ENCODE data around the gene MMP27. TPM values are rescaled to one million over a fixed set of nuclear protein-coding genes. Genes with fewer than 3 reads are reported as not detected.

The MMP27 gene
- total RNA-seq, 1 experiment from 2014 or later, result not detected

- ATAC-seq (no peak), DNase-seq (ENCODE audit: low read depth, low spot score) (no peak)
- H3K4me3 ChIP-seq (ENCODE audit: low read depth in 2 of 2, low read length in 2 of 2), result no peak within 1 kb of the TSS
- H3K27me3 ChIP-seq (ENCODE audit: control insufficient read depth, insufficient read depth, low read length), result no peaks in the 10 kb centered on the region
- TF ChIP-seq TCF7L2 (IDR thresholded peaks at IDR 0.05; ENCODE audit: low read depth, low read length) (no peak), POLR2AphosphoS5 (IDR thresholded peaks at IDR 0.05; ENCODE audit: low read depth, low read length) (no peak), CTCF (IDR thresholded peaks at IDR 0.05) (no peak), REST (IDR thresholded peaks at IDR 0.05; ENCODE audit: insufficient read depth in 1 of 2, low read depth in 2 of 2, low read length in 1 of 2) (no peak), SIN3A (IDR thresholded peaks at IDR 0.05; ENCODE audit: borderline replicate concordance, insufficient read depth, low read depth, low read length) (no peak)
- H3K9me3 ChIP-seq (ENCODE audit: control insufficient read depth, insufficient read depth, low read depth, low read length), result no peaks in the 10 kb centered on the region
- in situ Hi-C loops (cut with HindIII; ENCODE audit: low pct_unique_long_range_greater_than_20kb, low sequenced_read_pairs) (no loop called here), intact Hi-C loops (cut with micrococcal nuclease; ENCODE audit: unreplicated experiment) (no loop called here)
- no peak within 1 kb of the TSS for H3K27ac ChIP-seq (ENCODE audit: low read length)
- no peaks in the 10 kb centered on the region for H3K4me1 ChIP-seq (ENCODE audit: control insufficient read depth, insufficient read depth, low read length)
- BruUV-seq (replicated peaks), result no TSS peak
- ChIA-PET CTCF (no interaction called here), POLR2A (no interaction called here)
- no peaks in the 10 kb centered on the region for H3K36me3 ChIP-seq (ENCODE audit: control insufficient read depth, insufficient read depth, low read length)
Measured at GRCh38 chr11:102724904-102725500, 19.4 kb upstream of the MMP27 start, which contains the start of gene MMP8. Gene MMP8 (minus strand): TSS chr11:102724954. CDS start chr11:102724855, 99 bp downstream.

GRCh38 chr11:102722821-102723220 lies 17.3 kb upstream of the MMP27 start:
- Histone ChIP-seq H3K4me1 (ENCODE audit: control insufficient read depth, insufficient read depth, low read length) (no peaks in the 10 kb centered on the region), H3K27me3 (ENCODE audit: control insufficient read depth, insufficient read depth, low read length) (0 out of 2 replicates have a peak, but pooled peaks cover 2% of the 10 kb centered on the region), H3K4me3 (ENCODE audit: low read depth in 2 of 2, low read length in 2 of 2) (no peak overlapping the region), H3K27ac (ENCODE audit: low read length) (no peak overlapping the region), H3K36me3 (ENCODE audit: control insufficient read depth, insufficient read depth, low read length) (no peaks in the 10 kb centered on the region), H3K9me3 (ENCODE audit: control insufficient read depth, insufficient read depth, low read depth, low read length) (no peaks in the 10 kb centered on the region)
- in situ Hi-C loops (cut with HindIII; ENCODE audit: low pct_unique_long_range_greater_than_20kb, low sequenced_read_pairs) (no loop called here), intact Hi-C loops (cut with micrococcal nuclease; ENCODE audit: unreplicated experiment) (no loop called here)
- POLR2A ChIA-PET, result no interaction called here
- BruUV-seq (replicated peaks), result no TSS peak
- CTCF ChIA-PET, result no interaction called here
- ATAC-seq (no peak), DNase-seq (ENCODE audit: low read depth, low spot score) (no peak)
- TF ChIP-seq REST (IDR thresholded peaks at IDR 0.05; ENCODE audit: insufficient read depth in 1 of 2, low read depth in 2 of 2, low read length in 1 of 2) (no peak), SIN3A (IDR thresholded peaks at IDR 0.05; ENCODE audit: borderline replicate concordance, insufficient read depth, low read depth, low read length) (no peak)
